ENCODE measurements around the gene TMEM62. TPM values are rescaled to one million over a fixed set of nuclear protein-coding genes. Genes with fewer than 3 reads are reported as not detected.

TMEM62 gene
- total RNA-seq, 1 donor from 2014 or later: 11.0 TPM

- TF ChIP-seq CTCF (IDR thresholded peaks at IDR 0.05): no peak
- Mint-ChIP-seq H3K4me1 (ENCODE audit: low read depth) (peaks cover 13% of the 10 kb centered on the region), H3K27me3 (ENCODE audit: low read depth) (no peaks in the 10 kb centered on the region), H3K4me3 (ENCODE audit: unreplicated experiment) (no peak overlapping the region), H3K9me3 (ENCODE audit: low read depth) (no peaks in the 10 kb centered on the region), H3K36me3 (ENCODE audit: low read depth) (peaks cover 8% of the 10 kb centered on the region), H3K27ac (ENCODE audit: unreplicated experiment) (peak overlapping the region; percentile 5)
- no peak for DNase-seq (ENCODE audit: low spot score)
Observed at GRCh38 chr15:43183270-43183669, 49.9 kb downstream of the TMEM62 start.

- H3K27ac Mint-ChIP-seq (ENCODE audit: unreplicated experiment): peak overlapping the region; percentile 66
Observed at GRCh38 chr15:43184407-43185124, 51.2 kb downstream of the TMEM62 start.

GRCh38 chr15:43185157-43186002, 52.0 kb downstream of the TMEM62 start, which contains the start of gene CCNDBP1:
Gene CCNDBP1 (plus strand): TSS chr15:43185403. CDS start chr15:43185499, 96 bp downstream.
- TF ChIP-seq CTCF (IDR thresholded peaks at IDR 0.05): peak; percentile 81
- Mint-ChIP-seq H3K9me3 (ENCODE audit: low read depth) (no peaks in the 10 kb centered on the region), H3K4me3 (ENCODE audit: unreplicated experiment) (peak within 1 kb of the TSS; percentile 93), H3K36me3 (ENCODE audit: low read depth) (peaks cover 9% of the 10 kb centered on the region), H3K27ac (ENCODE audit: unreplicated experiment) (peak within 1 kb of the TSS; percentile 78), H3K27me3 (ENCODE audit: low read depth) (no peaks in the 10 kb centered on the region), H3K4me1 (ENCODE audit: low read depth) (peaks cover 24% of the 10 kb centered on the region)
- DNase-seq (ENCODE audit: low spot score): no peak

More at GRCh38 chr15:43184407-43185124, 51.2 kb downstream of the TMEM62 start:
- TF ChIP-seq CTCF (IDR thresholded peaks at IDR 0.05): no peak
- peaks cover 17% of the 10 kb centered on the region for H3K4me1 Mint-ChIP-seq (ENCODE audit: low read depth)
- DNase-seq (ENCODE audit: low spot score): no peak
- H3K4me3 Mint-ChIP-seq (ENCODE audit: unreplicated experiment): peak overlapping the region; percentile 93
- no peaks in the 10 kb centered on the region for H3K9me3 Mint-ChIP-seq (ENCODE audit: low read depth)
- no peaks in the 10 kb centered on the region for H3K27me3 Mint-ChIP-seq (ENCODE audit: low read depth)
- peaks cover 9% of the 10 kb centered on the region for H3K36me3 Mint-ChIP-seq (ENCODE audit: low read depth)

- H3K36me3 Mint-ChIP-seq (ENCODE audit: low read depth): peaks cover 12% of the 10 kb centered on the region
- peak; percentile 62 for TF ChIP-seq CTCF (IDR thresholded peaks at IDR 0.05)
- H3K27ac Mint-ChIP-seq (ENCODE audit: unreplicated experiment): peak overlapping the region; percentile 78
- H3K4me3 Mint-ChIP-seq (ENCODE audit: unreplicated experiment): peak overlapping the region; percentile 93
- H3K9me3 Mint-ChIP-seq (ENCODE audit: low read depth): no peaks in the 10 kb centered on the region
- no peak for DNase-seq (ENCODE audit: low spot score)
- peaks cover 24% of the 10 kb centered on the region for H3K4me1 Mint-ChIP-seq (ENCODE audit: low read depth)
- H3K27me3 Mint-ChIP-seq (ENCODE audit: low read depth): no peaks in the 10 kb centered on the region
Observed at GRCh38 chr15:43186003-43186353, 52.6 kb downstream of the TMEM62 start.

- no peak overlapping the region for H3K27ac Mint-ChIP-seq (ENCODE audit: unreplicated experiment)
- no peaks in the 10 kb centered on the region for H3K9me3 Mint-ChIP-seq (ENCODE audit: low read depth)
- H3K4me1 Mint-ChIP-seq (ENCODE audit: low read depth): peaks cover 24% of the 10 kb centered on the region
- H3K36me3 Mint-ChIP-seq (ENCODE audit: low read depth): peaks cover 18% of the 10 kb centered on the region
- TF ChIP-seq CTCF (IDR thresholded peaks at IDR 0.05): peak; percentile 88
- no peak for DNase-seq (ENCODE audit: low spot score)
- no peaks in the 10 kb centered on the region for H3K27me3 Mint-ChIP-seq (ENCODE audit: low read depth)
- no peak overlapping the region for H3K4me3 Mint-ChIP-seq (ENCODE audit: unreplicated experiment)
Observed at GRCh38 chr15:43187544-43188155, 54.3 kb downstream of the TMEM62 start.
